Retina (tissue), 1 donor: ENCODE results near the gene PTX3.

ENCODE experiments used
- DNase-seq: peaks from one replicate; pipeline ENCODE4 v3.0.0-alpha.2; 2016

The PTX3 gene

DNA sequence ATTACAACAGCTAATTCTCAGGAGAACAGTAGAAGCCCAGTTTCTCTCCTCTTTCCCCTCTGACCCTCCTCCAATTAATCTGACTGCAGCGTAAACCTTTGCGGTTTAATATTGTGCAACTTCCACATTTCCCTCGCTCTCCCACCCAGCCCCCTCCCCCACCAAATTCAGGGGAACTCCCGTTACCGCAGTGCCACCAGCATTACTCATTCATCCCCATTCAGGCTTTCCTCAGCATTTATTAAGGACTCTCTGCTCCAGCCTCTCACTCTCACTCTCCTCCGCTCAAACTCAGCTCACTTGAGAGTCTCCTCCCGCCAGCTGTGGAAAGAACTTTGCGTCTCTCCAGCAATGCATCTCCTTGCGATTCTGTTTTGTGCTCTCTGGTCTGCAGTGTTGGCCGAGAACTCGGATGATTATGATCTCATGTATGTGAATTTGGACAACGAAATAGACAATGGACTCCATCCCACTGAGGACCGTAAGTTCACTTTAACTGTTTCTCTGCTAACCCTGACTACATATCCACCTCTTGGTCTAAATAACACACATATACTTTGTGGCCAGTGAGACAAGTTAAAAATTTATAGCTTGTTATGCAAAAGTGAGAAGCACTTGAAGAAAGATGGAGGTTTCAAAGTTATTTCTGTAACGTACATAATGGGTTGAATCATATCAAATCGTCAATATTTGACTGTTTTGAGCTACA lies at the start of gene PTX3:
Gene PTX3, plus strand, starts transcription at position 268 of the 709 bp plus-strand sequence. Its CDS starts 84 bp downstream, at position 352.
- peak; percentile 65 for DNase-seq

DNA sequence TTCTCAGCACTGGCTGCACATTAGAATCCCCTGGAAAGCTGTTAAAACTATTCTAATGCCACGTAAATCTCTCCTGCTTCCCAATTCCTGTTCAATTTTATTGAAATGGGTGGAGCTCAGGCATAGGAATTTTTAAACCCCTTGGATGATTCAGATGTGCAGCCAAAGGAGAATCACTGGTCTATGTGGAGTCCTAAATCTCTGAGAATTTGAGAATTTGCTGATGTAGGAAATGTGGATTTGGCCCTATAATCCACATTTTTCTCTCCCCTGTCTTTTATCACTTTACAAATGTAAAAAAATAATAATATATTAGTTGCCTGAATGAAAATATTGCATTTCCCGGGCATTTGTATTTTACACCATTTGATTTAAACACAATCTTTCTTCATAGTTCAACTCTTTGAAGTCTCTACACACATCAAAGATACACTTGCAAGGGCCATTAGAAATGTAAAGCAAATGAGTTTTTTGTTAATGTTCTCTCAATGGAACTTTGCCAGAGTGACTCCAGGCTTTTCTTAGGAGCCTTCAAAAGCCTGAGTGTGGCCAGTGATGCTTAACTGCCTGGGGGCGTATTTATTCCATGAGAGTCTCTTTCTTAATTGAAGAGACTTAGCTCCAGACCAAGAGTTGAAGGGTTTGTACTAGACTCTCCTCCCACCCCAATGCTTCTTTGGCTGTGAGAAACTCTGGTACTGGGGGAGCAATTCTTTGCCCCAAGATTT lies 48.8 kb upstream of the PTX3 start:
- no peak for DNase-seq

GRCh38 chr3:157388976-157389375 lies 47.7 kb upstream of the PTX3 start:
- DNase-seq, result no peak

DNA sequence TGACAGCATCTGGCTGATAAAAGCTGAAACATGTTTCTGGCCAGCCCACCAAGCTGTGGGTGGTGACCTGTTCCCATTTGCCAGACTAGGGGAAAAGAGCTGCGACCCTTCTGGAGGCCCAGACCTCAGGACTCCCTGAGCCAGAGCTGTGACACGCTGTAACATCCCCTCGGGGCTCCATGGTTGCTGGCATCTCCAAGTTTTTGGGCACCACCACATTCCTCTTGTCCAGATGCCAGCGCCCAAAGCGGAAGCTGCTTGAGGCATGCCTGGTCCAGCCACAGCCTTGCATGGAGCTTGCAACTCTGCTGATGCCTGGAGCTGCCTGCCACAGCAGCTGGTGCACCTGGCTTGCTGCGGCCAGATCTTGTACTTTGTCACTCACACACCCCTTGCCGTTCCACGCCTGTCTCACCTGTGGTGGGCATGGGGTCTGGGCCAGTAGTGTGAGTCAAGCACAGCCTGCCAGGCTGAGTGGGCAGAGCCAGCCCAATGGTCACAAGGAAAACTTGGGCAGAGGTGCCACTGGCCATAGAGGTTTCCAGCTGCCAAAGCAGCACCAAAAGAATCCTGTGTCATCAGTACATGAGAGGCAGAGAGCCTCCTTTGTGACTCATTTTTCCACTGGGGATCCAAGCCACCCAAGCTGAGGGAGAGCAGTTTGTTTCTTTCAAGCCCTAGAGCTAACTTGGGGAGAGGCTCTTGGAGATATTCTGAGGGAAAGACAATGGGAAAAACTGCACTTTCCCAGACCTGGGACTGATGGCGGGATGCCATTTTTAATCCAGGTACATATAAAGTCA lies 45.7 kb upstream of the PTX3 start:
- no peak for DNase-seq

GRCh38 chr3:157392104-157392503 lies 44.5 kb upstream of the PTX3 start:
- DNase-seq, result no peak

DNA sequence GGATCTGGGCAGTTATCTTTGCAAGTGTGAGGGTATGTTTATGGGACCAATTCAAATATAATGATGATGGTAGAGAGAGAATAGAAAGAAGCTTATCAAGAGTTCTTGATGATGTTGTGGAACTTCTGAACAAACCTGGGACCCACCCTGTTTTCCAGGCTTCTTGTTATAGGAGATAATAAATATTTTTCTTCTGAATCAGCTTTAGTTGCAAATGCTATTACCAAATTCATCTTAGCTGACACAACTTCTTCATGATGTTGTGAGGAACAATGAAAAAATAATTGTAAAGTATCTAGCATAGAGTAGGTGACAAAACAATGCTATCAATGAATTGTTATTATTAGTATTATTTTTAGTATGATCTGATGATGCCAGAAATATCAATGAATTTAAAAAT lies 43.5 kb upstream of the PTX3 start:
- no peak for DNase-seq

DNA sequence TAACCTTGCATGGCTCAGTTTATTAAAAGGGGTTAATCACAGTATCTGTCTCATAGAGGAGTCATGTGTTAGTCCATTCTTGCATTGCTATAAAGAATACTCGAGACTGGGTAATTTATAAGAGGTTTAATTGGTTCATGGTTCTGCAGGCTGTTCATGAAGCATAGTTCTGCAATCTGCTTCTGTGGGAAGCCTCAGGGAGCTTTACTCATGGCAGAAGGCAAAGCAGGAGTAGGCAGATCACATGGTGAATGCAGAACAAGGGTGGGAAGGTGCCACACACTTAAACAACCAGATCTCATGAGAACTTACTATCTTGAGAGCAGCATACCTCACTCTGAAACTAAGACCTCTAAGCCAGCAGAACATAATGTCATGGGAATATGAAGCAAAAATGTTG lies 42.2 kb upstream of the PTX3 start:
- DNase-seq, result no peak

DNA sequence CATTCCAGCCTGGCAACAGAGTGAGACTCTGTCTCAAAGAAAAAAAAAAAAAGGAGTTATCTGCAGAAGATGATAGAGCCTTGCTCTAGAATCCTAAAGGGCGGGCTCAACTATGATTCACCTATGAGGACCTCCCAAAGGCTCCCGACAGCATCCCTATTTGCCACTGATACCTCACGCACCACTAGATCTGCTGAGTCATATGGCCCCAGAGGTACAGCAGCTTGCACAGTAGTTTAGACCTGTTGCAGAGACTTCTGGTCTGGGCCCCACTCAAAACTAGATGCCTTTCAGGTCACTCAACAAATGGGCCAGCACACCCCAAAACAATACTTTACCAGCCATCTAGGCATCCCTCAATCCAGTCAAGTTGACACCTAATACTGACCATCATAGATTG lies 38.1 kb upstream of the PTX3 start:
- DNase-seq, result no peak

- no peak for DNase-seq
Observed at GRCh38 chr3:157404381-157404780, 32.3 kb upstream of the PTX3 start.

DNA sequence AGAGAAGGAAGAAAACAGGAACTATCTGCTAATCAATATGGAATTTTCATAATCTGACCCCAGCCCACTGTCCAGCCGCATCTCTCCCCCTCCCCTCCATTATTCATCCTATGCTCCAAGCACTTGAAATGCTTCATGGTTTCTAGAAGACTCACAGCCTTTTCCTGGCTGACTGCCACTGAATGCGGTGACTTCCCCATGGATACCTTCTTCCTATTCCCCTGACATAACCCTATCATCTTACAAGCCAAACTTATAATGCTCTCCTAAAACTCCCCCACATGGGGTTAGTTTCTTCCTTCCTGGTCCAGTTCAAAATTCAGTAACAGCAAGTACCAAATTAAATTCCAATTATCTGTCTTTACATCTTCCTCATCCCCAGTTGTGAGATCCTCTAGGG lies 31.2 kb upstream of the PTX3 start:
- DNase-seq, result no peak

DNA sequence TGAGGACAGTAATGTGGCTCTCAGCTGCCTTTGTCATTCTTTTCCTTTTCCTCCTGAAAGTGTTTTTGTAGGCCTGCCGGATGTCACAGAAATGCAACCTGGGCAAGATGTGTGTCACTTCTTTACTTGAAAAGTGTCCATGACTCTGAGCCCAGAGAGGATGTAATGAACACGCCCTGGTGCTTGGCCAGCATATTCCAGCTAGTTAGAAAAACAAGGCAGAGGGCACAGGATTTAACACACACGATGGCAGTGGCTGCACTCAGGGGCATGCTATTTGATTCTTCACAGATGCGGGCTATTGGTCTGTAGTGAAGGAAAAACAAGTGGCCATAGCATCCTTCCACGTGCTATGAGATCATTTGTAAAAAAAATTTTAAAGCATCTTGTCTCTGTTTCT lies 30.3 kb upstream of the PTX3 start:
- no peak for DNase-seq

- no peak for DNase-seq
Observed at GRCh38 chr3:157407769-157408168, 28.9 kb upstream of the PTX3 start.

- no peak for DNase-seq
Observed at GRCh38 chr3:157408499-157409149, 28.0 kb upstream of the PTX3 start.

DNA sequence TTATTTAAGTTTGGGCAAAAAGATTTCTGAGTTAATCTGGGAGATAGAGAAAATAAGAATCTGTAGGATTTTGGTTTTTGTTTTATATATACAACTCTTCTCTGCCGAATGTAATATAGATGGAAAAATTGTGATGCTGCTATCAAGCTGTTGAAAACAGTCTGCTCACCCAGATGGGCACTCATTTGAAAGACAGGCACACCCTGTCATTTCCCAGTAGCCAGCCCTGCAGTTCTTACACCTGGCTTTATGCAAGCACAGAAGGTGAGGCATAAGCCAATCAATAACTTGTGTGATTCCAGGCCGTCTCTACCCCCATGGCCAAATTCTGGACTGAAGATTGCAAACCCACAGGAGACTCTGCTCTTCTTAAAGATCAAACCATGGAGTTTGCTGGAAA lies 27.1 kb upstream of the PTX3 start:
- no peak for DNase-seq

- DNase-seq, result no peak
Observed at GRCh38 chr3:157410945-157411344, 25.7 kb upstream of the PTX3 start.

DNA sequence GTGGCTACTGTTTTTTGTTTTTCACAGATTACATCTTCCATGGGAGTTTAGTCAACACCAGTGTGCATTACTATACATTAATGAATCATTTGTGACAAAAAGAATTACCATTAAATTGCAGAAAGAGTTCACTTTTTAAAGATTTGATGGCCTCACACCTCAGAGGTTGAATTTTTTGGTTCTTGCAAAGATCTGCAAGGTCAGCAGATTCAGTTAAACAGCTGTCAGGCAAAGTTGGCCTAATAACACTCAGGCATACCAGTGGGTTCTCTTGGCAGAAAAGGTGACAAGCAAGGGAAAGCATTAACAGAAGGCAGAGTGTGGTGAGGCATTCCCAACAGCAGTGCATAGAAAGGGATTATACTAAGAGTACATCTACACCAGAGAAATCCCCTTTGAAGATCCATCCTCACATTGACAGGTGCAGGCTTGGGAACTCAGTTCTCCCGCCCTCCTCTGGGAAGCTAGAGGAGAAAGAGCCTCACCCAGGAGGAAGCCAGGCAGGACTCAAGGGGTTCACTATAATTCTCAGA lies 24.3 kb upstream of the PTX3 start:
- no peak for DNase-seq

DNA sequence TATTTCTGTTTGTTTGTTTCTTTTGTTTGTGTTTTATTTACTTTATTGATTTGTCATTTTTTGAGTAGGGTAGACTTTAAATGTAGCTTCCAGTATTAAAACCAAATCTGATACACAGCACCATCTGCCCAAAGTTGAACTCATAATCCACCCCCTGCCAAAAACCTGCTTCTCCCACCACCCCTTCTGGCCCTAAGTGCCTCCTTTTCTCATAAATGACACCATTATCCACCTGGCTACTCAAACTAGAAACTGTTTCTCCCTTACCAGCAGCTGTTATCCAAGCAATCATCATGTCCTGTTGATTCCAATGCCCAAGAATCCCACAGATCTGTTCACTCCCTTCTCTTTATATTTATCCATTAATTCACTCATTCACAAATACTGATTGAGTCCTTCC lies 21.8 kb upstream of the PTX3 start:
- DNase-seq, result no peak

DNA sequence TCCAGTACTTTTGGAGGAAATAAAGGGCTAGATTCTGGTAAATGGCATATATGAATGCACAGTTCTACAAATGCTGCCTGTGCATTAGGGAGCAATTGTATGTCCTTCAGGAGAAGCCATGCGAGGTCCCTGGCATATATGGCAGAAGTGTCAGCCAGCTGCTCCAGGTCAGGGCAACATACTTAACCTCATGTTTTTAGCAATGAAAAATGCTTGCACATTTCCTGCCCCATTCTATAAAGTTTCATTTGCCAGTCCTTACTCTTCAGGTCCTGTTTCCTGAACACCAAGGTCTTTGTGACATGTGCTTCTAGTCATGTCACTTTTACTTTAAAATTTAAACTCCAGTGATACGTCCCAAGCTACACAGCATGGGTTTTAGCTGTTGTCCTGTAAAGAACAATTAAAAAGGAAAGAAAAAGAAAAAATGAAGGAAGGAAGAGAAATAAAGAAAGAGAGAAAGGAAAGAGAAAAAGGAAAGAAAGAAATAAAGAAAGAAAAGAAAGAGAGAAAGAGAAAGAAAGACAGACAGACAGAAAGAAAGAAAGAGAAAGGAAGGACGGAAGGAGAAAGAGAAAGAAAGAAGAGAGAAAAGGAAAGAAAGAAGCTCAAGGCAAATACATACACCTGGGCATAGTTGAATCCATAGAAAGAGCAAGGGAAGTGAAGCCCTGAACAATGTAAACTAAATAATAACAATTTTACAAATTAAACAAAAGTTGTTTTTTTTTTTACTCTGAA lies 20.1 kb upstream of the PTX3 start:
- no peak for DNase-seq

GRCh38 chr3:157417247-157417646 lies 19.4 kb upstream of the PTX3 start:
- no peak for DNase-seq

GRCh38 chr3:157418104-157418503 lies 18.5 kb upstream of the PTX3 start:
- no peak for DNase-seq

DNA sequence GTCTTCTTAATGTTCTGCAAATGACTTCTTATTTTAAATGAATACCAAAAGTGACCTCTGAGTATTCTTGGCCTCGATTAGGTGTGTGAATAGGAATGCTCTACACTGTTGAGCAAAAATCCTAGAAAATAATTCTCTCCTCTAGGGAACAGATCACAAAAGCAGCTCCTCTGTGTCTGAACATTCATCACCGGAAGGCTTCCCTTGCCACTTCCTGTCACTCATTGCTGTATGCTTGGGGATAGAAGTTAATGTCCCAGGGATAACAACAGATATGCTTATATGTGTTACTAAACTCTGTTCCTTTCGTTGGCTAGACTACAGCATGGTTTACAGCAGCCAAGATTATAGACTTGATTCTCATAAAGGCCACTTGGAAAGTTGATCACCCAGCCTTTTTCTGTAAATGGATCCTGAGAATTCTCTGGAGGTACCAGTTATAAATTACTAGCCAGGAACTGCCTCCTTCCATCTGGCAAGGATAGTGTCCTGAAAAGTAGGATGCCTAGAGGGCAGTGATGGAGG lies 16.0 kb upstream of the PTX3 start:
- no peak for DNase-seq

- DNase-seq, result no peak
Observed at GRCh38 chr3:157423337-157423736, 13.3 kb upstream of the PTX3 start.
